CD14-positive monocyte (primary cell): Measurements from ENCODE around the gene PKD1L1. TPM values are rescaled to one million over a fixed set of nuclear protein-coding genes. Genes with fewer than 3 reads are reported as not detected.

Experiments used
- DNase-seq, 3 donors: peaks; one replicate each; pipeline ENCODE4 v3.0.0-alpha.2; 2011 to 2022
- H2AFZ ChIP-seq: 2 replicates; pipeline ENCODE4 v1.6.0; 2012; ENCODE audit warnings: mild to moderate bottlenecking, low read depth, low read length, inconsistent platforms; ENCODE audit not compliant: insufficient read depth, poor library complexity, severe bottlenecking
- H3K27ac ChIP-seq, 2 donors: 1 replicate in 1 of 2; 2 replicates in 1 of 2; pipeline ENCODE4 v1.5.1; 2012 to 2013; ENCODE audit warnings: low read length in 2 of 2, control low read depth in 1 of 2, inconsistent platforms in 1 of 2, low read depth in 1 of 2, mild to moderate bottlenecking in 1 of 2
- H3K27me3 ChIP-seq, 2 donors: one replicate each; pipeline versions ENCODE4 v1.6.0 to v1.6.1; 2011 to 2013; ENCODE audit warnings: low read length in 2 of 2; ENCODE audit not compliant: control insufficient read depth in 2 of 2, insufficient read depth in 2 of 2
- H3K36me3 ChIP-seq, 2 donors: replicated peaks in 1 of 2; 1 replicate in 1 of 2; 2 replicates in 1 of 2; pipeline versions ENCODE4 v1.5.1 to v1.6.1; 2012 to 2013; ENCODE audit warnings: low read length in 2 of 2, control low read depth in 1 of 2, inconsistent platforms in 1 of 2, mild to moderate bottlenecking in 1 of 2; ENCODE audit not compliant: insufficient read depth in 2 of 2, control insufficient read depth in 1 of 2
- H3K4me1 ChIP-seq, 2 donors: 1 replicate in 1 of 2; 2 replicates in 1 of 2; pipeline versions ENCODE4 v1.5.1 to v1.6.1; 2012 to 2013; ENCODE audit warnings: low read length in 2 of 2, control low read depth in 1 of 2, inconsistent platforms in 1 of 2, mild to moderate bottlenecking in 1 of 2, moderate library complexity in 1 of 2; ENCODE audit not compliant: insufficient read depth in 2 of 2, control insufficient read depth in 1 of 2
- H3K4me2 ChIP-seq: replicated peaks from 2 replicates; pipeline ENCODE3; 2012; ENCODE audit warnings: low read length, moderate library complexity, mild to moderate bottlenecking; ENCODE audit not compliant: poor library complexity, severe bottlenecking; ENCODE audit errors: extremely low read depth
- H3K4me3 ChIP-seq, 3 experiments: fragments of 200-600 bp in 1 of 3; sonication (generic) in 1 of 3; replicated peaks in 1 of 3; 1 replicate in 2 of 3; 2 replicates in 1 of 3; pipeline ENCODE4 v1.5.1; 2011 to 2013; ENCODE audit warnings: low read length in 3 of 3, mild to moderate bottlenecking in 3 of 3, control low read depth in 2 of 3, low read depth in 2 of 3, inconsistent platforms in 1 of 3, moderate library complexity in 1 of 3
- H3K79me2 ChIP-seq: 2 replicates; pipeline ENCODE4 v1.6.0; 2012; ENCODE audit warnings: mild to moderate bottlenecking, control low read depth, inconsistent platforms, low read length, moderate library complexity; ENCODE audit not compliant: insufficient read depth
- H3K9ac ChIP-seq: 2 replicates; pipeline ENCODE4 v1.6.0; 2017; ENCODE audit warnings: low read length, mild to moderate bottlenecking; ENCODE audit not compliant: insufficient read depth, poor library complexity, severe bottlenecking
- H3K9me3 ChIP-seq, 2 donors: replicated peaks in 1 of 2; 1 replicate in 1 of 2; 2 replicates in 1 of 2; pipeline versions ENCODE4 v1.5.1 to v1.6.1; 2012 to 2013; ENCODE audit warnings: low read length in 2 of 2, control low read depth in 1 of 2; ENCODE audit not compliant: control insufficient read depth in 1 of 2, insufficient read depth in 1 of 2
- H4K20me1 ChIP-seq: 2 replicates; pipeline ENCODE4 v1.6.0; 2012; ENCODE audit warnings: mild to moderate bottlenecking, low read length, control low read depth, moderate library complexity; ENCODE audit not compliant: insufficient read depth
- H3K27ac Mint-ChIP-seq, 7 donors: one replicate each; pipeline ENCODE4 v1.8.0; 2020; ENCODE audit warnings: mild to moderate bottlenecking in 7 of 7, mixed read lengths in 7 of 7, moderate library complexity in 6 of 7, inconsistent platforms in 2 of 7
- H3K27me3 Mint-ChIP-seq, 3 donors: one replicate each; pipeline ENCODE4 v1.8.0; 2021 to 2022; ENCODE audit warnings: low read depth in 3 of 3, mild to moderate bottlenecking in 3 of 3, mixed read lengths in 3 of 3, moderate library complexity in 3 of 3, inconsistent platforms in 1 of 3
- H3K36me3 Mint-ChIP-seq, 2 donors: one replicate each; pipeline ENCODE4 v1.8.0; 2020; ENCODE audit warnings: mixed read lengths in 2 of 2, inconsistent platforms in 1 of 2, mild to moderate bottlenecking in 1 of 2
- H3K4me1 Mint-ChIP-seq: one replicate; pipeline ENCODE4 v1.8.0; 2020; ENCODE audit warnings: mild to moderate bottlenecking, mixed read lengths
- H3K4me3 Mint-ChIP-seq, 2 donors: one replicate each; pipeline ENCODE4 v1.8.0; 2020; ENCODE audit warnings: mild to moderate bottlenecking in 2 of 2, mixed read lengths in 2 of 2, moderate library complexity in 1 of 2
- H3K9me3 Mint-ChIP-seq, 7 donors: one replicate each; pipeline ENCODE4 v1.8.0; 2020 to 2022; ENCODE audit warnings: mixed read lengths in 7 of 7, mild to moderate bottlenecking in 6 of 7, moderate library complexity in 6 of 7, inconsistent platforms in 2 of 7
- WGBS: methylation state at CpG from one replicate; pipeline ENCODE4 v1.1.5; 2013; ENCODE audit warnings: missing lambda C conversion rate; ENCODE audit not compliant: insufficient coverage; 5-methylcytosine and 5-hydroxymethylcytosine counted together
- intact Hi-C, 2 donors: fragments of 100-400 bp; cut with micrococcal nuclease; formaldehyde crosslinking; loops; one replicate each; pipeline versions ENCODE4 v1.15.0 to v1.15.1; 2023
- polyA plus RNA-seq, 3 donors: library from polyadenylated mRNA; depleted of rRNA in 1 of 3; unstranded in 2 of 3; stranded (reverse) in 1 of 3; fragments of 300-500 nt in 2 of 3; fragments of >200 nt in 1 of 3; fragmentation: Illumina TruSeq in 2 of 3; gene quantifications; 1 replicate in 2 of 3; 2 replicates in 1 of 3; pipeline ENCODE4 v1.2.3, GENCODE V29; 2012 to 2021
- TF ChIP-seq, protein P1 (sequence below): fragments of 200-600 bp; IDR thresholded peaks from one replicate; pipeline ENCODE4 v1.8.0; 2022; ENCODE audit warnings: antibody characterized with exemption, mild to moderate bottlenecking

Gene PKD1L1
- polyA plus RNA-seq, 3 donors: 0.19 TPM; not detected in 2

DNA sequence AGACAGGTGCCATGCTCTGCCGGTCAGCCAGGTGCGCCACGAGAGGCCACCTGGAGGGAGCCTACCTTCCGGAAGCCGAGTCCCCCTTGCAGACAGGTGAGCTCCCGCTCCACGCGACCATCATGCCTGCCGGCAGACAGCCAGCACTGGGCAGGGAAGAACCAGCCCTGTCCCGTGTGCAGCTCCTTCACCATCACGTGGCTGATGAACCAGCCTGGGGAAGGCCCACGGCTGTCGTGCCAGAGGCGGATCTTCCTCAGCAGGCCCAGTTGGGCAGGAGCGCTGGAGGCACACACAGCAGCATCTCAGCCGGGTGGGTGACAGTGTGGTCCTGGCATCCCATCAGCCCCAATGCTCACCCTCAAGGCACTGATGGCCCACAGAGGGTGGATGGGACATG, 108.9 kb downstream of the PKD1L1 start:
- DNase-seq: no peak
- H3K36me3 ChIP-seq: no peaks in the 10 kb centered on the region
- WGBS: 99% methylated on average over 15 of the region's 16 CpGs
- H3K4me1 ChIP-seq: no peaks in the 10 kb centered on the region
- Mint-ChIP-seq H3K36me3 (no peaks in the 10 kb centered on the region), H3K4me1 (no peaks in the 10 kb centered on the region), H3K9me3 (no peaks in the 10 kb centered on the region), H3K4me3 (no peak overlapping the region), H3K27ac (no peak overlapping the region), H3K27me3 (peaks cover 0 to 12% (median 3%) of the 10 kb centered on the region in 3 donors)
- H3K4me3 ChIP-seq: no peak overlapping the region
- H3K79me2 ChIP-seq: no peaks in the 10 kb centered on the region
- no peaks in the 10 kb centered on the region for H3K9me3 ChIP-seq
- TF ChIP-seq, protein P1, sequence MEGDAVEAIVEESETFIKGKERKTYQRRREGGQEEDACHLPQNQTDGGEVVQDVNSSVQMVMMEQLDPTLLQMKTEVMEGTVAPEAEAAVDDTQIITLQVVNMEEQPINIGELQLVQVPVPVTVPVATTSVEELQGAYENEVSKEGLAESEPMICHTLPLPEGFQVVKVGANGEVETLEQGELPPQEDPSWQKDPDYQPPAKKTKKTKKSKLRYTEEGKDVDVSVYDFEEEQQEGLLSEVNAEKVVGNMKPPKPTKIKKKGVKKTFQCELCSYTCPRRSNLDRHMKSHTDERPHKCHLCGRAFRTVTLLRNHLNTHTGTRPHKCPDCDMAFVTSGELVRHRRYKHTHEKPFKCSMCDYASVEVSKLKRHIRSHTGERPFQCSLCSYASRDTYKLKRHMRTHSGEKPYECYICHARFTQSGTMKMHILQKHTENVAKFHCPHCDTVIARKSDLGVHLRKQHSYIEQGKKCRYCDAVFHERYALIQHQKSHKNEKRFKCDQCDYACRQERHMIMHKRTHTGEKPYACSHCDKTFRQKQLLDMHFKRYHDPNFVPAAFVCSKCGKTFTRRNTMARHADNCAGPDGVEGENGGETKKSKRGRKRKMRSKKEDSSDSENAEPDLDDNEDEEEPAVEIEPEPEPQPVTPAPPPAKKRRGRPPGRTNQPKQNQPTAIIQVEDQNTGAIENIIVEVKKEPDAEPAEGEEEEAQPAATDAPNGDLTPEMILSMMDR: no peak
- intact Hi-C loops: no loop called here
- no peaks in the 10 kb centered on the region for H3K27me3 ChIP-seq
- no peak overlapping the region for H2AFZ ChIP-seq
- no peak overlapping the region for H3K9ac ChIP-seq
- no peak overlapping the region for H3K27ac ChIP-seq
- H4K20me1 ChIP-seq: no peaks in the 10 kb centered on the region
- H3K4me2 ChIP-seq: no peak overlapping the region

GRCh38 chr7:47837826-47838225, 110.4 kb downstream of the PKD1L1 start:
- Histone ChIP-seq H4K20me1 (no peaks in the 10 kb centered on the region), H3K9ac (no peak overlapping the region), H2AFZ (no peak overlapping the region), H3K9me3 (no peaks in the 10 kb centered on the region), H3K27me3 (no peaks in the 10 kb centered on the region), H3K36me3 (no peaks in the 10 kb centered on the region), H3K4me3 (no peak overlapping the region), H3K79me2 (no peaks in the 10 kb centered on the region), H3K4me2 (no peak overlapping the region), H3K27ac (no peak overlapping the region), H3K4me1 (no peaks in the 10 kb centered on the region)
- Mint-ChIP-seq H3K4me3 (no peak overlapping the region), H3K4me1 (no peaks in the 10 kb centered on the region), H3K27ac (no peak overlapping the region), H3K36me3 (no peaks in the 10 kb centered on the region), H3K27me3 (peaks cover 0 to 7% (median 2%) of the 10 kb centered on the region in 3 donors), H3K9me3 (no peaks in the 10 kb centered on the region)
- no peak for DNase-seq
- intact Hi-C loops: no loop called here
- TF ChIP-seq, protein P1: no peak
- whole genome bisulfite sequencing: 100% methylated on average over 1 of the region's 8 CpGs
